GM21576 (cell line): Measurements from ENCODE around the gene HIVEP3.
A peak's percentile ranks its signal among the peaks of the same experiment; 100 is the strongest.
"Not testable (repeated sequence)": the region's sequence is repeated elsewhere in the genome, so short reads cannot be mapped to it uniquely, and the experiment has no call there.

ENCODE experiments used
- ATAC-seq: cut with Tn5 transposase; IDR thresholded peaks from one replicate; pipeline ENCODE4 v1.9.1; 2021; ENCODE audit warnings: mild to moderate bottlenecking, moderate library complexity; ENCODE audit not compliant: unreplicated experiment

HIVEP3 gene

DNA sequence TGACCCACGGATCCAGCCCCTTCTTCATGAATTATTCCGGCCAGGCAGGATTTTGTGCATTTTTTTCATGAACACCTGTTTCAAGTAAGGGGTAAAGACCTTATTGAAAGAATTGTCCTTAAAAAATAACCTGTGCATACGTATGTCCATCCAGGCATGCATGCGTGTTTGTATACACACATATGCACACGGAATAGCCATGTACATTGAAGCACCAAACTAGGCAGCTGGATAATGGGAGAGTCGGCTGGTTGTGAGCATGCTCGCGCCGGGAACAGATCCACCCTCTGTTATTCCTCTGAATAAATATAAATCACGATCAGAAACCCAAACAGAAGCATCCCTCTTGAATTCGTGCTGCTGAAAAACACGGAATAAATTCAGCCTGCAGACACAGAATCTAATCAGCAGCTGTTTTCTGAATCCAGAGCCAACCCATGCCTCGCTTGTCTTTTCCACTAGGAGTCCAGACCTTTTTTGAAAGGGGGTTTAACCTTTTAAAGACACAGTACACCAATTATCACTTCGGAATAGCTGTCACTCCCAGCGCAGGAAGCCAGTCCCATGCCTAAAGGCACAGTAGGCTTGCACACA is at the start of gene HIVEP3:
Gene HIVEP3 (minus strand): TSS at position 473 of the 594 bp plus-strand sequence.
- ATAC-seq: no peak

DNA sequence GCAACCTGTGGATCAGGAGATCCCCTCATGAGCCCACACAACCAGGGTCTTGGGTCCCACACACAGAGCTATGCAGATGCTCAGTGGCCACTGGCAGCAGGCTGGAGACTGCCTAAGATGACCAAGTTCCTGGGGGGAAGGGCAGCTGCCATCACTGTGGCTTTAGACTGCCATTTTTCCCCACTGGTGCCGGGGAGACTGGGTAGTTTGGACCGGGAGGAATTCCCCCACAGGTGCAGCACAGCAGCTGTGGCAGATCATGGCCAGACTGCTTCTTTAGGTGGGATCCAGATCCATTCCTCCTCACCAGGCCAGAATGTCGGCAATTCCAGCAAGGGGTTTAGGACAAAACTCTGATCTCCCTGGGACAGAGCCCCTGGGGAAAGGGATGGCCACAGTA is 45.7 kb upstream of the HIVEP3 start:
- no peak for ATAC-seq

DNA sequence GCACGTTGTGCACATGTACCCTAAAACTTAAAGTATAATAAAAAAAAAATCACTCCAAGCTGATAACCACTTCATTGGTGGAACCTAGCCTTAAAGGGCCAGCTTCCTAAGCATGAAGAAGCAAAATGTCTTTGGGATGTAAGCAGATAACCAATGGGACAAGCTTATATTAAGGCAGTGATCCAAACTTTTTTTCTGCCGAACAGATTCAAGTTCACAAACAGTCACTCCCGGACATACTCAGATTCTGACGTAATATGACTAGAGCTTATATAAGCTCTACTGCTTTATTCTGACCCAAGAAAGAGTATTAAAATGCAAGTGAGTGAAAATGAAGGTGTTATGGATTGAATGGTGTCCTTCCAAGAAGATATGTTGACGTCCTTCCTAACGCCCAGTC is 44.9 kb upstream of the HIVEP3 start:
- ATAC-seq: no peak

DNA sequence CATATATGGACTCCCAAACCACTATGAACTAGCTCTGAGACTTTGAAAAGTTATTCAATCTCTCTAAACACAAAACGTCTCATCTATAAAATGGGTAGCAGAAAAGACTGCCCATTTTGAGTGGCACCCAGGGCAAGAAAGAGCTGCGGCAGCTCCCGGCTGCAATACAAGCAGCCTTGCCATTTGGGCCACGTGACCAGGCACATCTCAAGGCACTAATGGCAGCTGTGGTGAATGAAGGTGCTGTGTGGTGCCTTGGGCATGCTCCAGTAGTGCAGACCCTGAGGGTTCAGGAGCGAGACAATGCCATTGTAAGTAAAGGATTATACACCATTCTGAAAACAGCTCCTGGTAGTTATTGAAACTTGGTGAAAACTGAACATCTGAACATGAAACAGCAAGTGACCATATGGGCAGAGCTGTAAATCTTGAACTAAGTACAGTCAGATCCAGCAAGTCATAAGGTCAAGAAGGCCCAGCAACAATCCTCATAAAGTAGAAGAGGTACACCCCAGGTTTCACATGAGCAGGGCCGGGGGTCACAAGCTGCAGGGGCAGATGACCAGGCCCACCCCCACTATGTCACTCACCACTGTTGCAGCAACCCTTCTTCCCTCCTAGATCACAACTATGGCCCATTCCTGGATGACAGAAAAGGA is 39.4 kb upstream of the HIVEP3 start:
- ATAC-seq: no peak

DNA sequence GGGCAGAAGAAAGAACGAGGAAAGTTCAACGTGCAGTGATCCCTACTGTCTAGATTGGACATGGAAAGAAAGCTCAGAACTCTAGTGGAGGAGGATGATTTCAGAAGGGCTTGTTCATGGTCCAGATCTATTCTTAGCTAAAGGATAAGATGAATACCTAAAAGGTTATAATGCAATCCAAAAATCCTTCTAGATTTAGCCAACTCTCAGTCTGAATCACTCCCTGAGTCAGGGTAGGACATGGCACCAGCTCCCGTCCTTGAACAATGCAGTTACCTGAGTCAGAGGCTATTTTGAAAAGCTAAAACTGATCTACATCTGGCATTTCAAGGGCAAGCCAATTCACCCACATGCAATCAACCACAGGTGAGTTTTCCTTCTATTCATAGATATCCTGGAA is 38.8 kb upstream of the HIVEP3 start:
- no peak for ATAC-seq

DNA sequence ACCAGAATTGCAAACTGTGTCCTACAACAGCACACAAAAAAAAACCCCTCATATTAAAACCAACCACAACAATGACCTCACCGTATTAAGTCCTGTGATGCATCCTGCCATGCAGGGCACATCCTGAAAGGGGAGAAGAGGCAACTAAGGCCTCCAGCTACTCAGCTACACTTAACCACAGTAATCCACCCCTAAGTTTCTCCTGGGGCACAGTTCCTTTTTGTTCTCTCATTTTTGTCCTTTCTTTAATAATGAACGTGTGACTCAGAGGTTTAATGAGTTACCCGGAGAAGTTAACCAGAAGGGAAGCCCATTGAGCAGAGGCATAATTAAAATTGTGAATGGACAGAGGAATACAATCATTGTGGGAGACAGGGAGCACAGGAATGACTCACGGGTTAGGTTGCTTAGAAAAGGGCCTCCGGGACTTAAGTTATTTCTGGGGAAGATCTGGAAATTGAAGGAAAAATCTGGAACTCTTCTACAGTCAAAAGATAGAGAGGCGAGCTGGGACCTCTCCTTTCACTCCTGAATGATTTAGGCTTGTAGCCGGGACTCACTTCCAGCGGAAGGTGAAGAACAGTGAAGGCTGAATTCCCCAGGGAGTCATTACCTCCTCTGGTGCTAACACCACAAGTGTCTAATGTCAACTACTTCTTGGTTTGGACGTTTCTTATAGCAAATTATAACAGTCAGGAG is 36.9 kb upstream of the HIVEP3 start:
- ATAC-seq: peak; percentile 70

DNA sequence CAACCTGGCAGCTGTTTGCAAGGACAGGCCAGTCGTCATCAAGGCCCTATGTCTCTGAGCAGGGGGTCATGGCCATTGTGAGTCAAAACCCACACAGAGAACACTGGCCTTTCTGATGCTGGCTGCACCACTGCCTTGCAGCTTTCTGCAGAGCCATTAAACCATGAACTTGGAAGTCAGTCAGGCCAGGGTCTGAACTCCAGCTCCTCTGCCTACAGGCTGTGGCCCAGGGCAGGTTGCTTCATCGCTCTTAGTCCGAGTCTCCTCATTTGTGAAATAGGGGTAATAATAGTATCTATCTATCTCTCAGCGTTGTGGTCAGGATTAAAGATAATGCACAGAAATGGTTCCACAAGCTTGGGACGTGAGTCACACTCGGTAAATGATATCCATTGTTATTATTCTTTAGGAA is 35.8 kb upstream of the HIVEP3 start:
- no peak for ATAC-seq

DNA sequence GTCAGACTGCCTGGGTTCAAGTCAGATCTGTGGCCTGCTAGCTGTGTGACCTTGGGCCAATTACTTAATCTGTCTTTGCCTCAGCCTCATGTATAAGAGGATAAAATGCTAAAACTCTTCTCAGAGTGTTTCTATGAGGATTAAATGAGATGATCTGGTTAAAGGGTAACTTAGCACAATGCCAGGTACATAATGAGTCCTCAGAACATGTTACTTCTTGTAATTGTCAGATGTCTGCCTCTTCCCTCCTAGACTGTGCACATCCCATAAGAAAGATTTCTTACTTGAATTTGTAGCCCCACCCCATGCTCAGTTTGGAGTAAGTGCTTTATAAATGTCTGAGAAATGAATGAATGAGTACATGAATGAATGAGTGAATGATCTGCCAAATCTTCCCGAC is 34.6 kb upstream of the HIVEP3 start:
- ATAC-seq: no peak

DNA sequence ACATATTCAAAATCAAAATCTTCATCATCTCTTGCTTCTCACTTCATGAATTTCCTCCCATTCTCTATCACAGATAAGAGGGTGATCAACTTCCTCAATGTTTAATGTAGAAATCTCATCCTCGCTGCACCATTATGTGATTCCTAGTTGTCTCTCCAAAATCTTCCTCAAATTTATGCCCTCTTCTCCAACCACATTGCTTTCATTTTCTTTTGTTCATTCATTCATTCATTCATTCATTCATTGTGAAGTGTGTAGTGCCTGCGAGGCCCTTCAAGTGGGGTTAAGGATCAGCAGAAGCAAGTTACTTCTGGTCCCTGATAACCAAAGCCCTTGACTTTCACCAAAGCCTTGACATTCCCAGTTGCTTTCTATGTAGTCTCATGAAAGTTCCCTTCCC is 33.5 kb upstream of the HIVEP3 start:
- no peak for ATAC-seq

DNA sequence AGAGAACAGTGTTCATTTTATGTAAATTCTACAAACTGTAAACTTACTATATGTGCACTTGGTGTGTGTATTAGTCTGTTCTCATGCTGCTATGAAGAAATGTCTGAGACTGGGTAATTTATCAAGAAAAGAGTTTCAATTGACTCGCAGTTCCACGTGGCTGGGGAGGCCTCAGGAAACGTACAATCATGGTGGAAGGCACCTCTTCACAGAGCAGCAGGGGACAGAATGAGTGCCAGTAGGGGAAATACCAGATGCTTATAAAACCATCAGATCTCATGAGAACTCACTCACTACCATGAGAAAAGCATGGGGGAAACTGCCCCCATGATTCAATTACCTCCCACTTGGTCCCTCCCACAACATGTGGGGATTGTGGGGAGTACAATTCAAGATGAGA is 32.8 kb upstream of the HIVEP3 start:
- not testable (repeated sequence) for ATAC-seq

DNA sequence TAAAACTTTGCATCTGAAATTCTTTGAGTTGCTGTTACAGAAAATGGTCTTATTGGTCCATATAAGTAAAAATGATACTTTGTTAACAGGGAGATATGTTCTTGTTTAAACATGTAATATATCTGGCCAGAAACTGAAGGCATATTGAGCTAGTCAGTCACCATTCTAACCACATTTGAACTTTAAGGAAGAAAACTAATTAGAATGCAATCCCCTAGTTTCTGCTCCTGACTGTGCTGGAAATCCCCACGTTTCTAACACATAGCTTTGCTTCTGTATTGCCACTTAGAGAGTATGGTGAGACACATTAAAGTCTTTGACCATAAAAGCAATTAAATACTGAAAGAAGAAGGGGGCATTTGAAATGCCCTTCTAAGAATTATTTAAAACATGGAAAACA is 32.1 kb upstream of the HIVEP3 start:
- ATAC-seq: no peak

DNA sequence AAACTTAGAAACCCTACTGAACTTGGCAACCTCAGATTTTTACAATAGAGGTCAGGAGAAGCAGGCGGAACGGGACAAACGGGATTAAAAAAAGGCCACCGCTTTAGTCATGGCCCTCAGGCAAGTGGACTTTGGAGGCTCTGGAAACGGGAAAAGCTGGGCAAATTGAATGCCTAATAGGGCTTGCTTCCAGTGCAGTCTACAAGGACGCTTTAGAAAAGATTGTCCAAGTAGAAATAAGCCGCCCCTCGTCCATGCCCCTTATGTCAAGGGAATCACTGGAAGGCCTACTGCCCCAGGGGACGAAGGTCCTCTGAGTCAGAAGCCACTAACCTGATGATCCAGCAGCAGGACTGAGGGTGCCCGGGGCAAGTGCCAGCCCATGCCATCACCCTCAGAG is 27.2 kb upstream of the HIVEP3 start:
- not testable (repeated sequence) for ATAC-seq

DNA sequence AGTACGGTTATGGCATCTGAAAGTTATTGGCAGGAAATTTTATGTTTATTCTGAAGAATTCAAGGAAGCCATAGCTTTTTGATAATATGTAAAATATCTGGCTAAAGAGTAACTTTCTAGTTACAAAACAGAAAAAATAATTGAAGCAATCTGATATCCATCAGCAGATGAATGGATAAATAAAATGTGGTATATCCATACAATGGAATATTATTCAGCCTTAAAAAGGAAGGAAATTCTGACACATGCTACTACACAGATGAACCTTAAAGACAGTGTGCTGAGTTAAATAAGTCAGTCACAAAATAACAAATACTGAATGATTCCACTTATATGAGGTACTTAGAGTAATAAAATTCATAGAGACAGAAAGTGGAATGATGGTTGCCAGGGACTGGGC is 25.0 kb upstream of the HIVEP3 start:
- ATAC-seq: no peak

DNA sequence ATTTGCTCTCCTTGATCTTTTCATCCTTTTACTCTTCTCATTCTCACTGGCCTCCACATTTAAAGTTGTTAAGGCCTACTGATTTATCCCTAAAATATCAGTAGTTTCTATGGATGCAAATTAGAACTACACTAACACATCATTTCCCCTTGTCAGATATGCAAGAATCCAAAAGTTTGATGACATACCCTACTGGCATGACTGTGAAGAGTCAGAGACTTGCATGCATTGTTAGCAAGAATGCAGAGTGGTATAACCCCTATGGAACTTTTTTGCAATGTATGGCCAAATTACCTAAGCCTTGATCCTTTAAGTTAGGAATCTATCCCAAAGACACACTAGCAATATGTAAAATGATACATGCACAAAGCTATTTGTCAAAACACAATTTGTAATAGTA is 23.6 kb upstream of the HIVEP3 start:
- no peak for ATAC-seq

DNA sequence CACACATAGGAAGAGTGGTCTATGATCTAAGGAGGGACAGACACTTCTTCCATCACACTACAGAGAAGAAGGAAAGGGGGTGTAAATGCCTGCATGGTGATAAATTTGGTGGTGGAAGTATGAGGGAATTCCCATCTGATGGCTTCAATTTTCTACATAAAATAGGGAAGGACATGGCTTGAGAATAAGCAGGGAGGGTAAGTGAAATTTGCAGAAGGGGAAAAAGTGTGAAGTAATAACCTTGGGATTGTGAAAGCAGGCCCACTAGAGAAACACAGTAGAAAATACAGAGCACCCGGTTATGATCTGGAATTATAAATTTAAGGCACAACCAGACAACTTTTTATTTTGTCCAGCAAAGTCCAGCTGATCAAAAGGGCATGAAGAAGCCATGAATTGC is 22.7 kb upstream of the HIVEP3 start:
- no peak for ATAC-seq

DNA sequence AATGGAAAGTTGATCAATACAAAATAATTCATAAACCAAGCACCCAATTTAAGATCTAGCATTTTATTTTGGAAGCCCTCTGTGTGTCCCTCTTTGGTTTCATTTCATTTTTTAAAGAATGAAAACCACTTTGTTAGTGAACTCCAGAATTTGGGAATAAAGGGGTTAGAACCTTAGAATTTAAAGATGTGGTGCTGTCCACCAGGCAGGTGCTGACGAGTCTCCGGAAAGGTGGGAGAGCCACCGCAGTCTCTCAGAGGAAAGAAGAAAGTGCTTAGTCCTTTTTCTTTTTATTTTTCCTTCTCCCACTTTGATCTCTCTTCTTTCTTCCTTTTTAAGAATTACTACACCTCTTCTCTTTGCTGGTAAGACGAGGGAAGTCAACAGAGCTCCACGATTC is 20.5 kb upstream of the HIVEP3 start:
- no peak for ATAC-seq

DNA sequence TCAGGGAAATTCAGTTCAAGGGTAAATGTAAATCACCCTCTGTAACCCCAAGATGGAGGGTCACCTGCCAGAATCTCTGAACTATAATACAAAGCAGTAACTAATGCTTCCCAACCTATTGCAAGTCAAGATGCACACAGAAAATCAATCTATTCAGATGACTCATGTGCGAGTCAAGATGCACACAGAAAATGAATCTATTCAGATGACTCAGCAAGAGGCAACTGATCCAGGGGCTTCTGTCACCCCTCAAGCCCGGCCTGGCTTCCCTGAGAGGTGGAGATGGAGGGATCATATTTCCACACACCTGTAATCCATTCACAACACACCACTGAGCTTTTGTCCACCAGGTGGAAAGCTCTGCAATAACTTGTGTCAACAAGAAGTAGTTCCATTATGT is 17.4 kb upstream of the HIVEP3 start:
- no peak for ATAC-seq

DNA sequence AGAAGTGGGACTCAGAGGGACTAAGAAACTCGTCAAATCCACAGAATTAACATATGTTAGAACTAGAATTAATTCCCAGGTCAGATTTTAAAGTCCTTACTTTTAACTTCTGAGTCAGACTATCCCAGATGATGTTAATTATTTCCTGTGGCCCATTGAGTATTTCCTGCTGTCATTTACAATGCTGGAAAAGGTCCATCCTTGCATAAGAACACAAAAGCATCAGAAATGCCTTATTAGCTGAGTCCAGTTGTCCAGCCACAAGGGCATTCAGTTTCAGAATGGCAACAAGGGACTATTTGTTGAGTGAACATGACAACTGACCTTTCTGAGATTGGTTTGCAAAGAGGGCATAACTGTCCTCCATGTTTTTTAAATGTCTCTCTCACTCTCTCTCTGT is 16.5 kb upstream of the HIVEP3 start:
- no peak for ATAC-seq

DNA sequence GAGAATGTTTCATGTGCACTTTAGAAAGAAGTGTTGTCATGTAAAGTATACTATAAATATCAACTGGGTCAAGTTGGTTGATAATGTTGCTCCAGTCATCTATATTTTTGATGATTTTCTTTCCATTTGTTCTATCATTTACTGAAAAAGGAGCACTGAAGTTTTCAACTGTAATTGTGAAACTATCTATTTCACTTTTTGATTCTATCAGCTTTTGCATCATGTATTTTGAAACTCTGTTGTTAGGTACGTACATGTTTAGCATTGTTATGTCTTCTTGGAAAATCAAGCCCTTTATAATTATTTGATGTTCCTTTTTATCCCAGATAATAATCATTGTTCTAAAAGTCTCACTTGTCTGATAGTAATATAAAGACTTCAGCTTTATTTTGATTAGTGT is 14.4 kb upstream of the HIVEP3 start:
- ATAC-seq: no peak

DNA sequence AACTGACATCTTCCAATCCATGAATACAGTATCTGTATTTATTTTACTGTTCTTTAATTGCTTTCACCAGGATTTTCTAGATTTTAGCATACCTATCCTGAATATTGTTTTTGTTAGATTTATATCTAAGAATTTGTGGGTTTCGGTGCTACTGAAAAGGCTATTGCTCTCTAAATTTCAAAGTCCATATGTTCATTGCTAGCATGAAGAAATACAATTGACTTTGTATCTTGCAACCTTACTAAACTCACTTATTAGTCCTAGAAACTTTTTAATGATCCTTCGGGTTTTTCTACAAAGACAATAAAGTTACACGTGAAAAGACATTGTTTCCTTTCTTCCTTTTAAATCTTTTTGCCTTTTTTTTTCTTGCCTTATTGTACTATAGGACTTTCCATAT is 12.9 kb upstream of the HIVEP3 start:
- no peak for ATAC-seq

DNA sequence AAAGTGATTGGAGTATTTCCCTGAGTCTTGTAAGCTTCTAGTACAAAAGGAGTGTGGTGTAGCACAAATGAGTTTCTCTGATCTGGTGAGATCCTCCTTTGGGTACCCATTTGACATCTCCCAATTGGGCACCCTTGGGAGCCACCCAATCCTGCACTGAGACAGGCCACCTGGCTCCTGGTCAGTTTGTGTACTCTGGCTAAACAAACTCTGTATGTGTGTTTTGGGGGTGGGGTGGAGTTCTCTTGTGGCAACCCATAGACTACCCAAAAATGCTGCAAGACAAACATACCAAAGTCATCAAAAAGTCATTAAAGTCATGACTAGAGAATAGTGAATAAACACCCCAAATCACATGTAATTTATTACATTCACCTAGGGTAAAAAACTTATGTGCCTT is 8.4 kb upstream of the HIVEP3 start:
- ATAC-seq: no peak

DNA sequence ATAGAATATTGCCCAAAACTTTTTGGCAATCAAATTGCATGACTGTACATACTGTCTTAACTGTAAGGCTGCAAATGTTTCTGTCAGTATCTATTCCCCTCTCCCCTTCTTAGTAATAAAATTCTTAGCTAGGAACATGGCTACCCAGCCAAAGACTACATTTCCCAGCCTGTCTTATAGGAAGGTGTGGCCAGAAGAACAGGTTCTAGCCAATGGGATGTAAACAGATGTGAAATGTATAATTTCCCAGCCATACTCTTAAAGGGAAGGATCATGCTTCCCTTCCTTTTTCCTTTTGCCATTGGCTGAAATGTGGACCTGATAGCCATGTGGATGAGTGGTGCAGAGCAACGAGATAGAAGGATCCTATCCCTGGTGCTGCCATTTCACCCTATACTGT is 7.0 kb upstream of the HIVEP3 start:
- ATAC-seq: no peak

DNA sequence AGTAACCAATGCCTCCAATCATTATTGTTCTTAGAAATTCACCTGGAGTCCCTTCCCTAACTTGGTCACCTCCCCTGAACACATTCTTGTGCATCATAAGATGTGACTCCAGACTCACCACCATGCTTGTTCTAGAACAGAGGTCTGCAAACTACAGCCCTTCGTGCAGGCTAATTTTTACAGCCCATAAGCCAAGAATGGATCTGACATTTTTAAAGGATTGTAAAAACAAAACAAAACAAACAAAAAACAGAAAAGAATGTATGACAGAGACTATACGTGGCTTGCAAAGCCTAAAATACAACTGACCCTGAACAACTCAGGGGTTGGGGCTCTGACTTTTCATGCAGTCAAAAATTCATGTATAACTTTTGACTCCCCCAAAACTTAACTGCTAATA is 6.2 kb upstream of the HIVEP3 start:
- ATAC-seq: no peak
